Endothelial cell of umbilical vein (primary cell): ENCODE results near the gene INPP5F. TPM values are rescaled to one million over a fixed set of nuclear protein-coding genes. Genes with fewer than 3 reads are reported as not detected.

Source experiments
- BruUV-seq: library from RNA; stranded (reverse); fragments of 400-500 nt; replicated peaks from 2 replicates; lab custom pipeline; 2021; lab: Mats Ljungman, UMichigan
- CTCF ChIA-PET: fragments of 300-600, 350-600 bp; sonication (Branson Sonifier 250); formaldehyde crosslinking; loops from one replicate; lab custom pipeline; 2021; ENCODE audit warnings: antibody characterized with exemption, inconsistent platforms; lab: Charles Lee
- POLR2A ChIA-PET: fragments of 300-600, 350-600 bp; sonication (Branson Sonifier 250); formaldehyde crosslinking; loops from one replicate; lab custom pipeline; 2021; ENCODE audit warnings: antibody characterized with exemption, inconsistent platforms; lab: Charles Lee
- DNase-seq: peaks from one replicate; pipeline ENCODE4 v3.0.0-alpha.2; 2011; ENCODE audit warnings: low read depth, low spot score
- FAIRE-seq: peaks from 2 replicates; lab custom pipeline; 2011; peaks lifted over from hg19 to GRCh38; lab: Jason Lieb, UNC
- H2AFZ ChIP-seq: 2 replicates; pipeline ENCODE4 v1.6.0; 2012; ENCODE audit warnings: low read depth, low read length, control low read depth, inconsistent platforms
- H3K27ac ChIP-seq: 2 replicates; pipeline ENCODE4 v1.5.1; 2011; ENCODE audit warnings: low read depth, mild to moderate bottlenecking, control low read depth, low read length, moderate library complexity; ENCODE audit not compliant: insufficient read depth
- H3K27me3 ChIP-seq, 2 experiments: 2 replicates each; pipeline versions ENCODE4 v1.6.0 to v1.6.1; 2011; ENCODE audit warnings: low read length in 2 of 2, mixed read lengths in 1 of 2; ENCODE audit not compliant: control insufficient read depth in 2 of 2, insufficient read depth in 2 of 2
- H3K36me3 ChIP-seq, 2 experiments: 2 replicates in 1 of 2; 3 replicates in 1 of 2; pipeline ENCODE4 v1.5.1; 2011; ENCODE audit warnings: low read length in 2 of 2, mild to moderate bottlenecking in 1 of 2, moderate library complexity in 1 of 2; ENCODE audit not compliant: control insufficient read depth in 2 of 2, insufficient read depth in 2 of 2; ENCODE audit errors: extremely low read depth in 1 of 2
- H3K4me1 ChIP-seq: 3 replicates; pipeline ENCODE4 v1.5.1; 2011; ENCODE audit warnings: mild to moderate bottlenecking, low read length; ENCODE audit not compliant: control insufficient read depth, insufficient read depth; ENCODE audit errors: extremely low read depth
- H3K4me2 ChIP-seq: 2 replicates; pipeline ENCODE4 v1.6.1; 2011; ENCODE audit warnings: low read length, control low read depth, mixed read lengths; ENCODE audit not compliant: insufficient read depth
- H3K4me3 ChIP-seq, 3 experiments: fragments of 200-600 bp in 1 of 3; sonication (generic), shearing (Covaris generic) in 1 of 3; replicated peaks in 1 of 3; 2 replicates each; pipeline ENCODE4 v1.5.1; 2011 to 2016; ENCODE audit warnings: control low read depth in 3 of 3, low read length in 3 of 3, mild to moderate bottlenecking in 2 of 3, inconsistent platforms in 1 of 3, low read depth in 1 of 3, moderate library complexity in 1 of 3; ENCODE audit not compliant: insufficient read depth in 1 of 3
- H3K79me2 ChIP-seq: 2 replicates; pipeline ENCODE4 v1.6.0; 2012; ENCODE audit warnings: low read length, inconsistent platforms; ENCODE audit not compliant: control insufficient read depth, insufficient read depth
- H3K9ac ChIP-seq: replicated peaks from 2 replicates; pipeline ENCODE3; 2011; ENCODE audit warnings: low read length, control low read depth; ENCODE audit not compliant: insufficient read depth; ENCODE audit errors: extremely low read depth
- H3K9me1 ChIP-seq: replicated peaks from 3 replicates; pipeline ENCODE4 v1.6.0; 2011; ENCODE audit warnings: mild to moderate bottlenecking, low read length; ENCODE audit not compliant: control insufficient read depth, insufficient read depth; ENCODE audit errors: extremely low read depth
- H3K9me3 ChIP-seq: replicated peaks from 2 replicates; pipeline ENCODE4 v1.5.1; 2012; ENCODE audit warnings: low read length, inconsistent platforms; ENCODE audit not compliant: control insufficient read depth, insufficient read depth
- H4K20me1 ChIP-seq: replicated peaks from 2 replicates; pipeline ENCODE3; 2011; ENCODE audit warnings: mild to moderate bottlenecking, low read length; ENCODE audit not compliant: control insufficient read depth, insufficient read depth; ENCODE audit errors: extremely low read depth
- EZH2 ChIP-seq: IDR thresholded peaks from 2 replicates; pipeline ENCODE4 v1.6.1; 2012; ENCODE audit warnings: borderline replicate concordance, low read depth, mild to moderate bottlenecking, moderate library complexity, low read length, inconsistent platforms; ENCODE audit not compliant: severe bottlenecking
- FOS ChIP-seq: IDR thresholded peaks from 2 replicates; pipeline ENCODE4 v1.6.1; 2011; ENCODE audit warnings: mild to moderate bottlenecking, low read length, moderate library complexity, borderline replicate concordance; ENCODE audit not compliant: insufficient read depth
- GATA2 ChIP-seq: IDR thresholded peaks from 2 replicates; pipeline ENCODE4 v1.7.0; 2011; ENCODE audit warnings: low read depth, mild to moderate bottlenecking, moderate library complexity, mixed read lengths, low read length; ENCODE audit not compliant: insufficient read length, insufficient read depth
- JUN ChIP-seq: IDR thresholded peaks from 2 replicates; pipeline ENCODE4 v1.6.1; 2011; ENCODE audit warnings: borderline replicate concordance, low read depth; ENCODE audit not compliant: insufficient read length, insufficient read depth
- MYC ChIP-seq: IDR thresholded peaks from one replicate; pipeline ENCODE4 v1.6.1; 2011; ENCODE audit warnings: mild to moderate bottlenecking, low read depth, low read length
- POLR2A ChIP-seq: IDR thresholded peaks from 2 replicates; pipeline ENCODE4 v1.6.1; 2012; ENCODE audit warnings: low read depth, mild to moderate bottlenecking, control low read depth, low read length
- POLR2AphosphoS5 ChIP-seq: IDR thresholded peaks from 2 replicates; pipeline ENCODE4 v1.6.1; 2012; ENCODE audit warnings: low read depth, mild to moderate bottlenecking, control low read depth, low read length, moderate library complexity; ENCODE audit not compliant: insufficient read depth
- dilution Hi-C: fragments of 300-500 bp; cut with MboI; formaldehyde crosslinking; loops from one replicate; pipeline ENCODE4 v1.15.0; 2019; ENCODE audit warnings: low sequenced_read_pairs; ENCODE audit not compliant: extremely low pct_ligation_motif_present
- intact Hi-C: fragments of 100-400 bp; cut with micrococcal nuclease; formaldehyde crosslinking; loops from one replicate; pipeline ENCODE4 v1.10.0; 2022
- polyA plus RNA-seq, 4 experiments: library from polyadenylated mRNA; depleted of rRNA in 3 of 4; stranded (reverse) in 3 of 4; unstranded in 1 of 4; fragments of >200 nt; gene quantifications; 2 replicates each; pipeline versions ENCODE4 v1.2.1 to v1.2.3, GENCODE V29; 2011 to 2012; ENCODE audit warnings: missing spikeins in 1 of 4
- total RNA-seq: library from RNA; stranded (reverse); gene quantifications from 2 replicates; pipeline ENCODE4 v1.2.3, GENCODE V29; 2021
- TF ChIP-seq, protein P1 (sequence below): IDR thresholded peaks from 2 replicates; pipeline ENCODE4 v1.6.1; 2011; ENCODE audit not compliant: insufficient read depth, insufficient read length
- TF ChIP-seq, protein P2 (sequence below), 2 donors: IDR thresholded peaks; 1 replicate in 1 of 2; 2 replicates in 1 of 2; pipeline ENCODE4 v1.5.1; 2011; ENCODE audit warnings: low read length in 2 of 2, mild to moderate bottlenecking in 2 of 2, moderate library complexity in 2 of 2, control low read depth in 1 of 2, inconsistent platforms in 1 of 2, low read depth in 1 of 2; ENCODE audit not compliant: insufficient read depth in 1 of 2; ENCODE audit errors: extremely low read depth in 1 of 2

Gene INPP5F
- total and polyA plus RNA-seq, 2 donors (not counting 3 experiments of a cell fraction or from before 2014, with no cell fraction given), result 6.1 to 20.3 TPM

GRCh38 chr10:119713744-119714483 is 11.9 kb upstream of the INPP5F start:
- Histone ChIP-seq H3K4me3 (no peak overlapping the region), H3K9ac (no peak overlapping the region), H3K4me2 (no peak overlapping the region), H3K36me3 (no peaks in the 10 kb centered on the region), H3K9me3 (no peaks in the 10 kb centered on the region), H3K9me1 (no peaks in the 10 kb centered on the region), H4K20me1 (no peaks in the 10 kb centered on the region), H3K27ac (no peak overlapping the region), H3K27me3 (no peaks in the 10 kb centered on the region), H3K79me2 (no peaks in the 10 kb centered on the region), H2AFZ (no peak overlapping the region), H3K4me1 (no peaks in the 10 kb centered on the region)
- TF ChIP-seq POLR2A (no peak), POLR2AphosphoS5 (no peak), GATA2 (no peak), MYC (no peak)
- dilution Hi-C loops (no loop called here), intact Hi-C loops (no loop called here)
- no TSS peak for BruUV-seq
- FAIRE-seq (no peak), DNase-seq (no peak)
- ChIA-PET CTCF (interaction anchor here (0.8 to 1.7 kb wide), 6 partner anchors 8 to 27 kb away, joined by 3 to 10 read pairs (median 4); partner anchors contain the start of gene INPP5F), POLR2A (interaction anchor here (0.6 kb wide), 1 partner anchor 10 kb away, joined by 5 read pairs; no protein-coding TSS in a partner anchor)

- H3K9me1 ChIP-seq, result no peaks in the 10 kb centered on the region
- CTCF ChIA-PET, result interaction anchor here (0.8 to 1.7 kb wide), 5 partner anchors 9 to 27 kb away, joined by 3 to 10 read pairs (median 4); partner anchors contain the start of gene INPP5F
- no peak overlapping the region for H3K27ac ChIP-seq
- no peak overlapping the region for H3K4me3 ChIP-seq
- dilution Hi-C loops, result no loop called here
- intact Hi-C loops, result no loop called here
- no peaks in the 10 kb centered on the region for H3K27me3 ChIP-seq
- TF ChIP-seq POLR2A (no peak), POLR2AphosphoS5 (no peak), FOS (no peak), GATA2 (no peak), JUN (no peak), MYC (no peak), EZH2 (no peak)
- TF ChIP-seq, protein P1, sequence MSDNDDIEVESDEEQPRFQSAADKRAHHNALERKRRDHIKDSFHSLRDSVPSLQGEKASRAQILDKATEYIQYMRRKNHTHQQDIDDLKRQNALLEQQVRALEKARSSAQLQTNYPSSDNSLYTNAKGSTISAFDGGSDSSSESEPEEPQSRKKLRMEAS, result no peak
- TF ChIP-seq, protein P2, sequence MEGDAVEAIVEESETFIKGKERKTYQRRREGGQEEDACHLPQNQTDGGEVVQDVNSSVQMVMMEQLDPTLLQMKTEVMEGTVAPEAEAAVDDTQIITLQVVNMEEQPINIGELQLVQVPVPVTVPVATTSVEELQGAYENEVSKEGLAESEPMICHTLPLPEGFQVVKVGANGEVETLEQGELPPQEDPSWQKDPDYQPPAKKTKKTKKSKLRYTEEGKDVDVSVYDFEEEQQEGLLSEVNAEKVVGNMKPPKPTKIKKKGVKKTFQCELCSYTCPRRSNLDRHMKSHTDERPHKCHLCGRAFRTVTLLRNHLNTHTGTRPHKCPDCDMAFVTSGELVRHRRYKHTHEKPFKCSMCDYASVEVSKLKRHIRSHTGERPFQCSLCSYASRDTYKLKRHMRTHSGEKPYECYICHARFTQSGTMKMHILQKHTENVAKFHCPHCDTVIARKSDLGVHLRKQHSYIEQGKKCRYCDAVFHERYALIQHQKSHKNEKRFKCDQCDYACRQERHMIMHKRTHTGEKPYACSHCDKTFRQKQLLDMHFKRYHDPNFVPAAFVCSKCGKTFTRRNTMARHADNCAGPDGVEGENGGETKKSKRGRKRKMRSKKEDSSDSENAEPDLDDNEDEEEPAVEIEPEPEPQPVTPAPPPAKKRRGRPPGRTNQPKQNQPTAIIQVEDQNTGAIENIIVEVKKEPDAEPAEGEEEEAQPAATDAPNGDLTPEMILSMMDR (IDR thresholded peaks at IDR 0.05; ENCODE audit: extremely low read depth in 1 of 2, insufficient read depth in 1 of 2, low read depth in 1 of 2, low read length in 2 of 2), result no peak
- no peaks in the 10 kb centered on the region for H3K4me1 ChIP-seq
- no peak overlapping the region for H3K4me2 ChIP-seq
- H3K9ac ChIP-seq, result no peak overlapping the region
- H4K20me1 ChIP-seq, result no peaks in the 10 kb centered on the region
- no peaks in the 10 kb centered on the region for H3K79me2 ChIP-seq
- no peak overlapping the region for H2AFZ ChIP-seq
- FAIRE-seq (no peak), DNase-seq (no peak)
- POLR2A ChIA-PET, result interaction anchor here (0.6 kb wide), 1 partner anchor 11 kb away, joined by 5 read pairs; no protein-coding TSS in a partner anchor
- H3K9me3 ChIP-seq, result no peaks in the 10 kb centered on the region
- no TSS peak for BruUV-seq
- no peaks in the 10 kb centered on the region for H3K36me3 ChIP-seq
Measured at GRCh38 chr10:119714484-119714816, 11.4 kb upstream of the INPP5F start.
